Endodermal cell (in vitro differentiated cells): ENCODE results near the gene OR5B21. TPM values are rescaled to one million over a fixed set of nuclear protein-coding genes. Genes with fewer than 3 reads are reported as not detected.

Experiments
- DNase-seq: peaks from one replicate; pipeline ENCODE4 v3.0.0-alpha.2; 2017
- H3K27ac ChIP-seq: 2 replicates; pipeline ENCODE4 v1.5.1; 2013; ENCODE audit warnings: mild to moderate bottlenecking, low read depth, low read length, moderate library complexity
- H3K27me3 ChIP-seq: 2 replicates; pipeline ENCODE4 v1.6.1; 2013; ENCODE audit warnings: mild to moderate bottlenecking, low read length, moderate library complexity; ENCODE audit not compliant: insufficient read depth, control insufficient read depth, poor library complexity, severe bottlenecking
- H3K36me3 ChIP-seq: 2 replicates; pipeline ENCODE4 v1.7.0; 2013; ENCODE audit warnings: mild to moderate bottlenecking, low read length, moderate library complexity; ENCODE audit not compliant: control insufficient read depth, insufficient read depth
- H3K4me1 ChIP-seq: one replicate; pipeline ENCODE4 v1.7.0; 2013; ENCODE audit warnings: low read length; ENCODE audit not compliant: control insufficient read depth, insufficient read depth
- H3K4me3 ChIP-seq: 2 replicates; pipeline ENCODE4 v1.5.1; 2013; ENCODE audit warnings: mild to moderate bottlenecking, low read length, moderate library complexity
- H3K9ac ChIP-seq: 2 replicates; pipeline ENCODE4 v1.6.1; 2013; ENCODE audit warnings: mild to moderate bottlenecking, low read length, moderate library complexity; ENCODE audit not compliant: poor library complexity, severe bottlenecking; ENCODE audit errors: extremely low read depth
- H3K9me3 ChIP-seq: 2 replicates; pipeline ENCODE4 v1.6.1; 2013; ENCODE audit warnings: mild to moderate bottlenecking, low read length, moderate library complexity; ENCODE audit not compliant: control insufficient read depth
- H3K27ac Mint-ChIP-seq: 2 replicates; pipeline ENCODE4 v1.8.0; 2020; ENCODE audit warnings: mixed read lengths
- H3K27me3 Mint-ChIP-seq: 2 replicates; pipeline ENCODE4 v1.8.0; 2021; ENCODE audit warnings: mild to moderate bottlenecking, mixed read lengths; ENCODE audit not compliant: insufficient read depth
- H3K36me3 Mint-ChIP-seq: 2 replicates; pipeline ENCODE4 v1.8.0; 2020; ENCODE audit warnings: low read depth, mixed read lengths
- H3K4me1 Mint-ChIP-seq: 2 replicates; pipeline ENCODE4 v1.8.0; 2020; ENCODE audit warnings: mixed read lengths
- H3K4me3 Mint-ChIP-seq: 2 replicates; pipeline ENCODE4 v1.8.0; 2020; ENCODE audit warnings: mild to moderate bottlenecking, moderate library complexity, mixed read lengths
- H3K9me3 Mint-ChIP-seq: 2 replicates; pipeline ENCODE4 v1.8.0; 2020; ENCODE audit warnings: mild to moderate bottlenecking, mixed read lengths
- CTCF ChIP-seq: fragments of 200-600 bp; sonication (generic); conservative IDR thresholded peaks from 2 replicates; pipeline ENCODE4 v1.5.0; 2021; ENCODE audit warnings: antibody characterized with exemption, mild to moderate bottlenecking
- WGBS, 2 experiments: methylation state at CpG; one replicate each; pipeline versions ENCODE4 v1.1.5 to v1.1.7; 2013; ENCODE audit warnings: missing lambda C conversion rate in 2 of 2, mixed read lengths in 1 of 2; ENCODE audit not compliant: insufficient coverage in 1 of 2, insufficient read length in 1 of 2; 5-methylcytosine and 5-hydroxymethylcytosine counted together
- total RNA-seq, 2 donors: library from RNA; stranded (reverse); fragmentation: NEBNext Ultra II Directional in 1 of 2; extraction: Animal tissue kit (Norgen Biotek cat#: 25700) in 1 of 2; gene quantifications; 2 replicates in 1 of 2; 3 replicates in 1 of 2; pipeline ENCODE4 v1.2.1, GENCODE V29; 2021

The OR5B21 gene
- total RNA-seq, 2 donors from 2014 or later, result not detected

- no peaks in the 10 kb centered on the region for H3K9me3 Mint-ChIP-seq
- DNase-seq, result peak; percentile 88
- H3K36me3 Mint-ChIP-seq, result no peaks in the 10 kb centered on the region
- Histone ChIP-seq H3K9ac (no peak overlapping the region), H3K4me3 (no peak overlapping the region), H3K4me1 (no peaks in the 10 kb centered on the region), H3K27me3 (peaks cover 25% of the 10 kb centered on the region), H3K9me3 (no peaks in the 10 kb centered on the region), H3K27ac (no peak overlapping the region), H3K36me3 (no peaks in the 10 kb centered on the region)
- peaks cover 5% of the 10 kb centered on the region for H3K27me3 Mint-ChIP-seq
- TF ChIP-seq CTCF, result peak; percentile 89
- peaks cover 10% of the 10 kb centered on the region for H3K4me1 Mint-ChIP-seq
- 38 to 40% methylated on average over 5 of the region's 5 CpGs for WGBS, 2 experiments
- H3K4me3 Mint-ChIP-seq, result no peak overlapping the region
- H3K27ac Mint-ChIP-seq, result no peak overlapping the region
These were observed 6.0 kb upstream of the OR5B21 start for GRCh38 chr11:58513747-58514367.

- DNase-seq, result no peak
- no peaks in the 10 kb centered on the region for H3K9me3 ChIP-seq
- no peaks in the 10 kb centered on the region for H3K9me3 Mint-ChIP-seq
- TF ChIP-seq CTCF, result no peak
- H3K4me1 ChIP-seq, result no peaks in the 10 kb centered on the region
- H3K4me3 ChIP-seq, result no peak overlapping the region
- H3K36me3 ChIP-seq, result no peaks in the 10 kb centered on the region
- peaks cover 15% of the 10 kb centered on the region for H3K27me3 ChIP-seq
- no peak overlapping the region for H3K4me3 Mint-ChIP-seq
- WGBS, 2 experiments, result 85% methylated on average over 3 of the region's 3 CpGs; no CpG with 5 or more reads in 1 of the 2 experiments
- H3K27ac Mint-ChIP-seq, result no peak overlapping the region
- H3K27me3 Mint-ChIP-seq, result peaks cover 2% of the 10 kb centered on the region
- no peaks in the 10 kb centered on the region for H3K36me3 Mint-ChIP-seq
- no peak overlapping the region for H3K27ac ChIP-seq
- H3K9ac ChIP-seq, result no peak overlapping the region
- peaks cover 10% of the 10 kb centered on the region for H3K4me1 Mint-ChIP-seq
These were observed 3.7 kb upstream of the OR5B21 start for GRCh38 chr11:58511636-58512035.

GRCh38 chr11:58509748-58510147 is 1.8 kb upstream of the OR5B21 start:
- WGBS, 2 experiments, result 69% methylated on average over 1 of the region's 1 CpG; no CpG with 5 or more reads in 1 of the 2 experiments
- Mint-ChIP-seq H3K4me1 (peaks cover 10% of the 10 kb centered on the region), H3K9me3 (no peaks in the 10 kb centered on the region)

More at GRCh38 chr11:58509748-58510147, 1.8 kb upstream of the OR5B21 start:
- Mint-ChIP-seq H3K27me3 (peaks cover 2% of the 10 kb centered on the region), H3K27ac (no peak overlapping the region), H3K36me3 (no peaks in the 10 kb centered on the region), H3K4me3 (no peak overlapping the region)
- H3K36me3 ChIP-seq, result no peaks in the 10 kb centered on the region
- TF ChIP-seq CTCF, result no peak
- H3K9ac ChIP-seq, result no peak overlapping the region
- H3K9me3 ChIP-seq, result no peaks in the 10 kb centered on the region
- no peak for DNase-seq
- no peak overlapping the region for H3K4me3 ChIP-seq
- no peaks in the 10 kb centered on the region for H3K4me1 ChIP-seq
- no peaks in the 10 kb centered on the region for H3K27me3 ChIP-seq
- no peak overlapping the region for H3K27ac ChIP-seq
